GM10266 (cell line): ENCODE results near the gene DBP.
A peak's percentile ranks its signal among the peaks of the same experiment; 100 is the strongest.

Source experiments
- DNase-seq: peaks from one replicate; pipeline ENCODE4 v3.0.0; 2012; ENCODE audit errors: extremely low spot score
- CTCF ChIP-seq: IDR thresholded peaks from 2 replicates; pipeline ENCODE4 v1.5.1; 2012; ENCODE audit warnings: mild to moderate bottlenecking, low read depth; ENCODE audit not compliant: control insufficient read depth, insufficient read depth; ENCODE audit errors: missing control alignments

The DBP gene

GRCh38 chr19:48613024-48613851 is 23.9 kb downstream of the DBP start:
- no peak for DNase-seq
- no peak for TF ChIP-seq CTCF

- no peak for TF ChIP-seq CTCF
- DNase-seq, result no peak
Measured at GRCh38 chr19:48611872-48612271, 25.3 kb downstream of the DBP start.

- no peak for DNase-seq
- no peak for TF ChIP-seq CTCF
Measured at GRCh38 chr19:48609571-48610108, 27.5 kb downstream of the DBP start.

GRCh38 chr19:48608798-48609263 is 28.3 kb downstream of the DBP start:
- TF ChIP-seq CTCF, result peak; percentile 73
- peak; percentile 84 for DNase-seq

- no peak for DNase-seq
- TF ChIP-seq CTCF, result no peak
Measured at GRCh38 chr19:48607359-48607755, 29.8 kb downstream of the DBP start.

- TF ChIP-seq CTCF, result no peak
- no peak for DNase-seq
Measured at GRCh38 chr19:48606463-48607358, 30.5 kb downstream of the DBP start, which contains the start of gene SPACA4. Gene SPACA4 (plus strand): TSS chr19:48606742. CDS start chr19:48606979, 237 bp downstream.

GRCh38 chr19:48603850-48604249 is 33.3 kb downstream of the DBP start:
- DNase-seq, result no peak
- no peak for TF ChIP-seq CTCF
